HepG2 (cell line): Measurements from ENCODE around the gene VPREB1. TPM values are rescaled to one million over a fixed set of nuclear protein-coding genes. Genes with fewer than 3 reads are reported as not detected.

Source experiments
- BORCS8-MEF2B ChIP-seq: sonication (generic); formaldehyde crosslinking; IDR thresholded peaks from 2 replicates; pipeline ENCODE4 v1.8.0; 2022; ENCODE audit warnings: mild to moderate bottlenecking, missing genetic modification reagents
- BRF2 ChIP-seq: sonication (generic); formaldehyde crosslinking; IDR thresholded peaks from 2 replicates; pipeline ENCODE4 v1.8.1; 2022; ENCODE audit warnings: mild to moderate bottlenecking, missing genetic modification reagents
- DZIP1 ChIP-seq: sonication (generic); formaldehyde crosslinking; IDR thresholded peaks from 2 replicates; pipeline ENCODE4 v1.5.0; 2020; ENCODE audit warnings: mild to moderate bottlenecking, missing genetic modification reagents
- HDAC2 ChIP-seq: sonication (generic); formaldehyde crosslinking; IDR thresholded peaks from 2 replicates; pipeline ENCODE4 v1.4.0; 2020; ENCODE audit warnings: missing genetic modification reagents
- HES4 ChIP-seq: sonication (generic); formaldehyde crosslinking; IDR thresholded peaks from 2 replicates; pipeline ENCODE4 v1.9.0; 2021; ENCODE audit warnings: mild to moderate bottlenecking, missing genetic modification reagents, borderline replicate concordance
- HOXD1 ChIP-seq: sonication (generic); formaldehyde crosslinking; IDR thresholded peaks from 2 replicates; pipeline ENCODE4 v1.5.0; 2020; ENCODE audit warnings: missing genetic modification reagents
- MAFF ChIP-seq: IDR thresholded peaks from 2 replicates; pipeline ENCODE4 v1.6.1; 2011; ENCODE audit warnings: low read depth, low read length, improper control_type of control experiment
- MLX ChIP-seq: IDR thresholded peaks from 2 replicates; pipeline ENCODE4 v1.6.1; 2016
- SIX4 ChIP-seq: sonication (generic); formaldehyde crosslinking; IDR thresholded peaks from 2 replicates; pipeline ENCODE4 v1.4.0; 2020; ENCODE audit warnings: missing genetic modification reagents
- ZBTB7B ChIP-seq: sonication (generic); formaldehyde crosslinking; IDR thresholded peaks from 2 replicates; pipeline ENCODE4 v1.4.0; 2020; ENCODE audit warnings: missing genetic modification reagents
- ZNF205 ChIP-seq: IDR thresholded peaks from 2 replicates; pipeline ENCODE4 v1.6.1; 2018; ENCODE audit warnings: missing biosample characterization, missing genetic modification reagents
- ZNF577 ChIP-seq: sonication (generic); formaldehyde crosslinking; IDR thresholded peaks from 2 replicates; pipeline ENCODE4 v1.4.0; 2020; ENCODE audit warnings: mild to moderate bottlenecking, low read depth, missing genetic modification reagents, borderline replicate concordance
- ZNF614 ChIP-seq: IDR thresholded peaks from 2 replicates; pipeline ENCODE4 v1.6.1; 2018; ENCODE audit warnings: missing biosample characterization, missing genetic modification reagents, inconsistent platforms, borderline replicate concordance
- ZSCAN9 ChIP-seq: IDR thresholded peaks from 2 replicates; pipeline ENCODE4 v1.6.1; 2016; ENCODE audit warnings: borderline replicate concordance
- polyA plus RNA-seq, 8 experiments: library from polyadenylated mRNA; depleted of rRNA in 3 of 8; stranded (reverse) in 7 of 8; unstranded in 1 of 8; fragments of >200 nt; fragmentation: Illumina TruSeq in 4 of 8; extraction: Trizol in 4 of 8; gene quantifications; 2 replicates each; pipeline versions ENCODE4 v1.2.1 to v1.2.3, GENCODE V29; 2011 to 2016; ENCODE audit warnings: low read depth in 4 of 8, missing spikeins in 1 of 8, mixed read lengths in 1 of 8; ENCODE audit not compliant: insufficient read depth in 1 of 8
- total RNA-seq, 5 experiments: library from RNA; depleted of rRNA; stranded (reverse); fragments of >200 nt; fragmentation: Illumina TruSeq; extraction: Trizol; gene quantifications; 2 replicates each; pipeline ENCODE4 v1.2.3, GENCODE V29; 2016; ENCODE audit warnings: low read depth in 1 of 5
- TF ChIP-seq, protein P1 (sequence below): sonication (generic); formaldehyde crosslinking; IDR thresholded peaks from 2 replicates; pipeline ENCODE4 v1.5.0; 2020; ENCODE audit warnings: missing genetic modification reagents
- TF ChIP-seq, protein P2 (sequence below), 2 experiments: sonication (generic) in 1 of 2; formaldehyde crosslinking in 1 of 2; IDR thresholded peaks; 2 replicates each; pipeline versions ENCODE4 v1.6.1 to v1.9.0; 2014 to 2022; ENCODE audit warnings: antibody characterized with exemption in 1 of 2, borderline replicate concordance in 1 of 2, inconsistent platforms in 1 of 2, low read depth in 1 of 2, missing genetic modification reagents in 1 of 2
- TF ChIP-seq, protein P3 (sequence below): sonication (generic); formaldehyde crosslinking; IDR thresholded peaks from 2 replicates; pipeline ENCODE4 v1.5.1; 2020; ENCODE audit warnings: missing genetic modification reagents, mild to moderate bottlenecking, borderline replicate concordance

VPREB1 gene
- total and polyA plus RNA-seq, 2 of the 13 experiments (the other 11 are each of a cell fraction or from before 2014, with no cell fraction given), result not detected

DNA sequence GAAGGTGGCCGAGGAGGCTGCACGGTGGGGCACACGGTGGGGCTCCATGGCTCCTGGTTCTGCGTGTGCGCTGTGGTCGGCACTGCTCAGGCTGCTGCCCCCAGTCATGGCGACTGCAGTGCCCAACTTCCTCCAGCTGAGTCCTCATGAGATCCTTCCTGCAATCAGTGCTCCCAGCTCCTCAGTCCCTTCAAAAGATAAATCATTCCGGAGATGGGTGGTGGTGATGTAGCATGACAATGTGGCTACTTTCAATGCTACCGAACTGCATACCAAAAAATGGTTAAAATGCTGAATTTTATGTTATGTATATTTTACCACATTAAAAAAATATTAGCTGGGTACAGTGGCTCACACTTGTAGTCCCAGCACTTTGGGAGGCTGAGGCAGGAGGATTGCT, 14.1 kb upstream of the VPREB1 start (continued):
- TF ChIP-seq DZIP1 (CRISPR knock-in tag) (no peak), SIX4 (CRISPR knock-in tag) (no peak), BORCS8-MEF2B (CRISPR knock-in tag) (no peak), HOXD1 (CRISPR knock-in tag) (no peak), ZSCAN9 (CRISPR knock-in tag) (no peak), BRF2 (CRISPR knock-in tag) (no peak), ZBTB7B (no peak), MLX (CRISPR knock-in tag) (no peak), ZNF614 (CRISPR knock-in tag) (no peak), ZNF205 (CRISPR knock-in tag) (no peak), MAFF (no peak), HES4 (CRISPR knock-in tag) (no peak), HDAC2 (CRISPR knock-in tag) (no peak), ZNF577 (CRISPR knock-in tag) (no peak)
- TF ChIP-seq, protein P1, sequence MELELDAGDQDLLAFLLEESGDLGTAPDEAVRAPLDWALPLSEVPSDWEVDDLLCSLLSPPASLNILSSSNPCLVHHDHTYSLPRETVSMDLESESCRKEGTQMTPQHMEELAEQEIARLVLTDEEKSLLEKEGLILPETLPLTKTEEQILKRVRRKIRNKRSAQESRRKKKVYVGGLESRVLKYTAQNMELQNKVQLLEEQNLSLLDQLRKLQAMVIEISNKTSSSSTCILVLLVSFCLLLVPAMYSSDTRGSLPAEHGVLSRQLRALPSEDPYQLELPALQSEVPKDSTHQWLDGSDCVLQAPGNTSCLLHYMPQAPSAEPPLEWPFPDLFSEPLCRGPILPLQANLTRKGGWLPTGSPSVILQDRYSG, result no peak
- TF ChIP-seq, protein P2, sequence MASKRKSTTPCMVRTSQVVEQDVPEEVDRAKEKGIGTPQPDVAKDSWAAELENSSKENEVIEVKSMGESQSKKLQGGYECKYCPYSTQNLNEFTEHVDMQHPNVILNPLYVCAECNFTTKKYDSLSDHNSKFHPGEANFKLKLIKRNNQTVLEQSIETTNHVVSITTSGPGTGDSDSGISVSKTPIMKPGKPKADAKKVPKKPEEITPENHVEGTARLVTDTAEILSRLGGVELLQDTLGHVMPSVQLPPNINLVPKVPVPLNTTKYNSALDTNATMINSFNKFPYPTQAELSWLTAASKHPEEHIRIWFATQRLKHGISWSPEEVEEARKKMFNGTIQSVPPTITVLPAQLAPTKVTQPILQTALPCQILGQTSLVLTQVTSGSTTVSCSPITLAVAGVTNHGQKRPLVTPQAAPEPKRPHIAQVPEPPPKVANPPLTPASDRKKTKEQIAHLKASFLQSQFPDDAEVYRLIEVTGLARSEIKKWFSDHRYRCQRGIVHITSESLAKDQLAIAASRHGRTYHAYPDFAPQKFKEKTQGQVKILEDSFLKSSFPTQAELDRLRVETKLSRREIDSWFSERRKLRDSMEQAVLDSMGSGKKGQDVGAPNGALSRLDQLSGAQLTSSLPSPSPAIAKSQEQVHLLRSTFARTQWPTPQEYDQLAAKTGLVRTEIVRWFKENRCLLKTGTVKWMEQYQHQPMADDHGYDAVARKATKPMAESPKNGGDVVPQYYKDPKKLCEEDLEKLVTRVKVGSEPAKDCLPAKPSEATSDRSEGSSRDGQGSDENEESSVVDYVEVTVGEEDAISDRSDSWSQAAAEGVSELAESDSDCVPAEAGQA (IDR thresholded peaks at IDR 0.05; ENCODE audit: low read depth), result no peak
- TF ChIP-seq, protein P2 (CRISPR knock-in tag; IDR thresholded peaks at IDR 0.05; ENCODE audit: borderline replicate concordance), result no peak
- TF ChIP-seq, protein P3, sequence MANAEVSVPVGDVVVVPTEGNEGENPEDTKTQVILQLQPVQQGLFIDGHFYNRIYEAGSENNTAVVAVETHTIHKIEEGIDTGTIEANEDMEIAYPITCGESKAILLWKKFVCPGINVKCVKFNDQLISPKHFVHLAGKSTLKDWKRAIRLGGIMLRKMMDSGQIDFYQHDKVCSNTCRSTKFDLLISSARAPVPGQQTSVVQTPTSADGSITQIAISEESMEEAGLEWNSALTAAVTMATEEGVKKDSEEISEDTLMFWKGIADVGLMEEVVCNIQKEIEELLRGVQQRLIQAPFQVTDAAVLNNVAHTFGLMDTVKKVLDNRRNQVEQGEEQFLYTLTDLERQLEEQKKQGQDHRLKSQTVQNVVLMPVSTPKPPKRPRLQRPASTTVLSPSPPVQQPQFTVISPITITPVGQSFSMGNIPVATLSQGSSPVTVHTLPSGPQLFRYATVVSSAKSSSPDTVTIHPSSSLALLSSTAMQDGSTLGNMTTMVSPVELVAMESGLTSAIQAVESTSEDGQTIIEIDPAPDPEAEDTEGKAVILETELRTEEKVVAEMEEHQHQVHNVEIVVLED, result no peak
